ENCODE results near the gene DIPK1A.

DNA sequence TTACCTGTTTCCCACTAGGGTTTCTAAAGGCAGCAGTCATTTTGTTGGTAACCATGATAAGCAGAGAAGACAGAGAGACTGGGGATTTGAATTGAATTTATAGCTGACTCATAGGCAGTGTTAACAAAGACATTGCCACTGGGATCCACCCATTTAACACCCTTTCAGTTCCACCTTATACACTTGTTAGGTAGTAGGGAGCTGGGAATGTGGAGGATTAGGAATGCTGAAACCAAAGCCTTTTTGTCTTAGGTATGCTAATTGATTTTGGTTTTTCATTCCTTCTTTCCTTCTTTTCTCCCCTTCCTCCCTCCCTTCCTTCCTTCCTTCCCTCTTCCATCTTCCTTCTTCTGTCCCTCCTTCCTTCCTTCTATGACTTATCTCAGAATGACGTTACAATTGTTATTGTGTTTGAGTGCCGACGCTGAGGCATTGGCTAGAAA is 168.9 kb downstream of the DIPK1A start:
- TF ChIP-seq, protein P1, sequence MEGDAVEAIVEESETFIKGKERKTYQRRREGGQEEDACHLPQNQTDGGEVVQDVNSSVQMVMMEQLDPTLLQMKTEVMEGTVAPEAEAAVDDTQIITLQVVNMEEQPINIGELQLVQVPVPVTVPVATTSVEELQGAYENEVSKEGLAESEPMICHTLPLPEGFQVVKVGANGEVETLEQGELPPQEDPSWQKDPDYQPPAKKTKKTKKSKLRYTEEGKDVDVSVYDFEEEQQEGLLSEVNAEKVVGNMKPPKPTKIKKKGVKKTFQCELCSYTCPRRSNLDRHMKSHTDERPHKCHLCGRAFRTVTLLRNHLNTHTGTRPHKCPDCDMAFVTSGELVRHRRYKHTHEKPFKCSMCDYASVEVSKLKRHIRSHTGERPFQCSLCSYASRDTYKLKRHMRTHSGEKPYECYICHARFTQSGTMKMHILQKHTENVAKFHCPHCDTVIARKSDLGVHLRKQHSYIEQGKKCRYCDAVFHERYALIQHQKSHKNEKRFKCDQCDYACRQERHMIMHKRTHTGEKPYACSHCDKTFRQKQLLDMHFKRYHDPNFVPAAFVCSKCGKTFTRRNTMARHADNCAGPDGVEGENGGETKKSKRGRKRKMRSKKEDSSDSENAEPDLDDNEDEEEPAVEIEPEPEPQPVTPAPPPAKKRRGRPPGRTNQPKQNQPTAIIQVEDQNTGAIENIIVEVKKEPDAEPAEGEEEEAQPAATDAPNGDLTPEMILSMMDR (IDR thresholded peaks at IDR 0.05), result no peak
- TF ChIP-seq POLR2A (IDR thresholded peaks at IDR 0.05), result no peak

Measured in esophagus squamous epithelium (tissue), 4 donors.